ENCODE data around the gene POU2AF1. TPM values are rescaled to one million over a fixed set of nuclear protein-coding genes. Genes with fewer than 3 reads are reported as not detected.

POU2AF1 gene
- total and polyA plus RNA-seq, 2 experiments from 2014 or later: not detected

DNA sequence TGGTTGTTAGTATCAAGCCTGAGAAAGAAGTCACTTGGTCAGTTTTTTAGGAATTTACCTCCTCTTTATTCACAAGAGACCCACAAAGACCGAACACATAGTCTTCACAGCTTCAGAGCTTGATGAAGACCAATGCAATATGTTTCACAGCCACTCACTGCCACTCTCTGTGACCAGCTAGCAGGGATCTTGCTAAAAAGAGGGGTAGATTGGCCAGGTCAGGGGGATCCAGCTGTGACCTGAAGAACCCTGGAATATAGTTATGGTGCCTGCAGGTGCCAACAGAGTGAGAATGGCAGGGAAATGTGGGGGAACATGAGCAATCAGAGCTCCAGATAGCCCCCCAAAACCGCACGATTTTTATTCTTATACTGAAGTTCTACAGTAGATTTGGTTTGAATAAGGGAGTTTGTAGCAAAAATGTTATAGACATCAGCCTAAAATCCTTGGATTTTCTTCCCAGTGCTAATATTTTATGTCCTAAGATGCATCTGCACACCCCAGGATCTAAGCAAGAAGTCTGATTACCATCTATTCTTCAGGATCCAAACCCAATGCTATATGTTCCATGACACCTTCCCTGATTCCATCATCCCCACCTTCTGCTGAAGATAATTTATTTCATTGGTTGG lies 8.7 kb downstream of the POU2AF1 start:
- H3K4me3 ChIP-seq: no peak overlapping the region
- no peaks in the 10 kb centered on the region for H3K36me3 ChIP-seq (ENCODE audit: insufficient read depth)
- no peak for DNase-seq (ENCODE audit: low spot score)
- TF ChIP-seq CREB1 (CRISPR knock-in tag; IDR thresholded peaks at IDR 0.05; ENCODE audit: low read depth) (no peak), POLR2AphosphoS5 (IDR thresholded peaks at IDR 0.05; ENCODE audit: low read depth) (no peak), CTCF (conservative IDR thresholded peaks at IDR 0.05; ENCODE audit: low read depth in 2 of 2) (no peak), JUNB (IDR thresholded peaks at IDR 0.05; ENCODE audit: unreplicated experiment) (no peak)
- no peaks in the 10 kb centered on the region for H3K4me1 ChIP-seq (ENCODE audit: insufficient read depth)
- no peaks in the 10 kb centered on the region for H3K27me3 ChIP-seq (ENCODE audit: insufficient read depth)
- no peaks in the 10 kb centered on the region for H3K79me2 ChIP-seq (replicated peaks; ENCODE audit: insufficient read depth)
- H3K9me2 ChIP-seq (ENCODE audit: insufficient read depth): peaks cover 13% of the 10 kb centered on the region; the same call in 1 of the 2 replicates
- no peak overlapping the region for H2AFZ ChIP-seq
- ATAC-seq: no peak
- Mint-ChIP-seq H3K27me3 (ENCODE audit: insufficient read depth, low read depth, poor library complexity) (peaks cover 2% of the 10 kb centered on the region), H3K9me3 (no peaks in the 10 kb centered on the region), H3K36me3 (ENCODE audit: low read depth) (no peaks in the 10 kb centered on the region), H3K4me3 (no peak overlapping the region), H3K4me1 (no peaks in the 10 kb centered on the region), H3K27ac (no peak overlapping the region)
- H3K4me2 ChIP-seq: no peak overlapping the region
- no peak overlapping the region for H3K27ac ChIP-seq (ENCODE audit: low read depth)
- no peaks in the 10 kb centered on the region for H4K20me1 ChIP-seq (replicated peaks; ENCODE audit: insufficient read depth)
- H3F3A ChIP-seq (replicated peaks; ENCODE audit: low read depth): no peaks in the 10 kb centered on the region

GRCh38 chr11:111368285-111368560 lies 10.9 kb downstream of the POU2AF1 start:
- H4K20me1 ChIP-seq (replicated peaks; ENCODE audit: insufficient read depth): no peaks in the 10 kb centered on the region
- no peak for TF ChIP-seq CTCF (conservative IDR thresholded peaks at IDR 0.05; ENCODE audit: low read depth in 2 of 2)
- no peak for TF ChIP-seq NANOG (IDR thresholded peaks at IDR 0.05; ENCODE audit: borderline replicate concordance)
- TF ChIP-seq EZH2 (IDR thresholded peaks at IDR 0.05; ENCODE audit: low read depth, unreplicated experiment): no peak
- TF ChIP-seq EZH2phosphoT487 (IDR thresholded peaks at IDR 0.05; ENCODE audit: unreplicated experiment): no peak
- TF ChIP-seq POLR2AphosphoS5 (IDR thresholded peaks at IDR 0.05; ENCODE audit: low read depth): no peak
- no peak for TF ChIP-seq JUNB (IDR thresholded peaks at IDR 0.05; ENCODE audit: unreplicated experiment)
- no peak for TF ChIP-seq CREB1 (CRISPR knock-in tag; IDR thresholded peaks at IDR 0.05; ENCODE audit: low read depth)
- TF ChIP-seq, protein P1, sequence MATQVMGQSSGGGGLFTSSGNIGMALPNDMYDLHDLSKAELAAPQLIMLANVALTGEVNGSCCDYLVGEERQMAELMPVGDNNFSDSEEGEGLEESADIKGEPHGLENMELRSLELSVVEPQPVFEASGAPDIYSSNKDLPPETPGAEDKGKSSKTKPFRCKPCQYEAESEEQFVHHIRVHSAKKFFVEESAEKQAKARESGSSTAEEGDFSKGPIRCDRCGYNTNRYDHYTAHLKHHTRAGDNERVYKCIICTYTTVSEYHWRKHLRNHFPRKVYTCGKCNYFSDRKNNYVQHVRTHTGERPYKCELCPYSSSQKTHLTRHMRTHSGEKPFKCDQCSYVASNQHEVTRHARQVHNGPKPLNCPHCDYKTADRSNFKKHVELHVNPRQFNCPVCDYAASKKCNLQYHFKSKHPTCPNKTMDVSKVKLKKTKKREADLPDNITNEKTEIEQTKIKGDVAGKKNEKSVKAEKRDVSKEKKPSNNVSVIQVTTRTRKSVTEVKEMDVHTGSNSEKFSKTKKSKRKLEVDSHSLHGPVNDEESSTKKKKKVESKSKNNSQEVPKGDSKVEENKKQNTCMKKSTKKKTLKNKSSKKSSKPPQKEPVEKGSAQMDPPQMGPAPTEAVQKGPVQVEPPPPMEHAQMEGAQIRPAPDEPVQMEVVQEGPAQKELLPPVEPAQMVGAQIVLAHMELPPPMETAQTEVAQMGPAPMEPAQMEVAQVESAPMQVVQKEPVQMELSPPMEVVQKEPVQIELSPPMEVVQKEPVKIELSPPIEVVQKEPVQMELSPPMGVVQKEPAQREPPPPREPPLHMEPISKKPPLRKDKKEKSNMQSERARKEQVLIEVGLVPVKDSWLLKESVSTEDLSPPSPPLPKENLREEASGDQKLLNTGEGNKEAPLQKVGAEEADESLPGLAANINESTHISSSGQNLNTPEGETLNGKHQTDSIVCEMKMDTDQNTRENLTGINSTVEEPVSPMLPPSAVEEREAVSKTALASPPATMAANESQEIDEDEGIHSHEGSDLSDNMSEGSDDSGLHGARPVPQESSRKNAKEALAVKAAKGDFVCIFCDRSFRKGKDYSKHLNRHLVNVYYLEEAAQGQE (IDR thresholded peaks at IDR 0.05; ENCODE audit: unreplicated experiment): no peak
- TF ChIP-seq, protein P2, sequence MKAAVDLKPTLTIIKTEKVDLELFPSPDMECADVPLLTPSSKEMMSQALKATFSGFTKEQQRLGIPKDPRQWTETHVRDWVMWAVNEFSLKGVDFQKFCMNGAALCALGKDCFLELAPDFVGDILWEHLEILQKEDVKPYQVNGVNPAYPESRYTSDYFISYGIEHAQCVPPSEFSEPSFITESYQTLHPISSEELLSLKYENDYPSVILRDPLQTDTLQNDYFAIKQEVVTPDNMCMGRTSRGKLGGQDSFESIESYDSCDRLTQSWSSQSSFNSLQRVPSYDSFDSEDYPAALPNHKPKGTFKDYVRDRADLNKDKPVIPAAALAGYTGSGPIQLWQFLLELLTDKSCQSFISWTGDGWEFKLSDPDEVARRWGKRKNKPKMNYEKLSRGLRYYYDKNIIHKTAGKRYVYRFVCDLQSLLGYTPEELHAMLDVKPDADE (IDR thresholded peaks at IDR 0.05): no peak

More at GRCh38 chr11:111368285-111368560, 10.9 kb downstream of the POU2AF1 start:
- no peak overlapping the region for H3K4me3 ChIP-seq
- H3K79me2 ChIP-seq (replicated peaks; ENCODE audit: insufficient read depth): no peaks in the 10 kb centered on the region
- DNase-seq (ENCODE audit: low spot score) (no peak), ATAC-seq (no peak)
- H3K4me1 ChIP-seq (ENCODE audit: insufficient read depth): no peaks in the 10 kb centered on the region
- peaks cover 28% of the 10 kb centered on the region; the same call in 1 of the 2 replicates for H3K9me2 ChIP-seq (ENCODE audit: insufficient read depth)
- H3K4me2 ChIP-seq: no peak overlapping the region
- H3K27me3 Mint-ChIP-seq (ENCODE audit: insufficient read depth, low read depth, poor library complexity): peaks cover 2% of the 10 kb centered on the region
- no peak overlapping the region for H3K4me3 Mint-ChIP-seq
- no peaks in the 10 kb centered on the region for H3K9me3 Mint-ChIP-seq
- H3K27me3 ChIP-seq (ENCODE audit: insufficient read depth): no peaks in the 10 kb centered on the region
- H3K27ac ChIP-seq (ENCODE audit: low read depth): no peak overlapping the region
- no peak overlapping the region for H3K27ac Mint-ChIP-seq
- H3K4me1 Mint-ChIP-seq: no peaks in the 10 kb centered on the region
- H3F3A ChIP-seq (replicated peaks; ENCODE audit: low read depth): no peaks in the 10 kb centered on the region
- H3K36me3 Mint-ChIP-seq (ENCODE audit: low read depth): no peaks in the 10 kb centered on the region
- no peak overlapping the region for H2AFZ ChIP-seq
- H3K36me3 ChIP-seq (ENCODE audit: insufficient read depth): no peaks in the 10 kb centered on the region

Data from GM23338 (cell line).